AG08396 (cell line): Measurements from ENCODE around the gene CKB.
A peak's percentile ranks its signal among the peaks of the same experiment; 100 is the strongest.

Experiments
- DNase-seq: peaks from one replicate; pipeline ENCODE4 v3.0.0; 2012; ENCODE audit warnings: low spot score, mixed read lengths

Gene CKB

GRCh38 chr14:103510724-103511693 is 11.6 kb downstream of the CKB start:
- no peak for DNase-seq

GRCh38 chr14:103509864-103510723 is 12.5 kb downstream of the CKB start:
- no peak for DNase-seq

- no peak for DNase-seq
Measured at GRCh38 chr14:103508521-103509329, 13.9 kb downstream of the CKB start.

- no peak for DNase-seq
Measured at GRCh38 chr14:103507751-103508150, 14.9 kb downstream of the CKB start.

- DNase-seq, result no peak
Measured at GRCh38 chr14:103504991-103505565, 17.6 kb downstream of the CKB start.

GRCh38 chr14:103503296-103503695 is 19.3 kb downstream of the CKB start:
- no peak for DNase-seq

GRCh38 chr14:103502877-103503276 is 19.8 kb downstream of the CKB start:
- DNase-seq, result no peak

- no peak for DNase-seq
Measured at GRCh38 chr14:103501921-103502669, 20.5 kb downstream of the CKB start.

- DNase-seq, result no peak
Measured at GRCh38 chr14:103501041-103501870, 21.4 kb downstream of the CKB start.

- DNase-seq, result peak; percentile 78
Measured at GRCh38 chr14:103500148-103500990, 22.3 kb downstream of the CKB start.

- DNase-seq, result no peak
Measured at GRCh38 chr14:103499709-103500108, 22.9 kb downstream of the CKB start.

- DNase-seq, result no peak
Measured at GRCh38 chr14:103496776-103497175, 25.9 kb downstream of the CKB start.

- no peak for DNase-seq
Measured at GRCh38 chr14:103495854-103496253, 26.8 kb downstream of the CKB start.

GRCh38 chr14:103492156-103492925 is 30.3 kb downstream of the CKB start:
- DNase-seq, result no peak

GRCh38 chr14:103491691-103492090 is 30.9 kb downstream of the CKB start:
- no peak for DNase-seq

- no peak for DNase-seq
Measured at GRCh38 chr14:103489621-103490020, 33.0 kb downstream of the CKB start.

GRCh38 chr14:103488960-103489359 is 33.7 kb downstream of the CKB start:
- DNase-seq, result no peak

- DNase-seq, result no peak
Measured at GRCh38 chr14:103488071-103488470, 34.6 kb downstream of the CKB start.
